ENCODE data around the gene MPHOSPH9. TPM values are rescaled to one million over a fixed set of nuclear protein-coding genes. Genes with fewer than 3 reads are reported as not detected.

Gene MPHOSPH9
- polyA plus RNA-seq, 3 donors: 6.3 to 14.1 (median 9.2) TPM

- peak overlapping the region in 1 of 7 donors; percentile 68 for H3K27ac Mint-ChIP-seq
- 100% methylated on average over 8 of the region's 15 CpGs for WGBS (ENCODE audit: insufficient coverage)
- H3K27ac ChIP-seq (ENCODE audit: low read depth in 1 of 2, low read length in 2 of 2): no peak overlapping the region
- H3K4me3 ChIP-seq (replicated peaks in 1 of 3; ENCODE audit: low read depth in 2 of 3, low read length in 3 of 3): no peak overlapping the region
- H3K36me3 ChIP-seq (replicated peaks in 1 of 2; ENCODE audit: control insufficient read depth in 1 of 2, insufficient read depth in 2 of 2, low read length in 2 of 2): no peaks in the 10 kb centered on the region
- H3K27me3 Mint-ChIP-seq (ENCODE audit: low read depth in 3 of 3): peaks cover 0 to 14% (median 2%) of the 10 kb centered on the region in 3 donors
- H3K27me3 ChIP-seq (ENCODE audit: control insufficient read depth in 2 of 2, insufficient read depth in 2 of 2, low read length in 2 of 2): peaks cover 0 to 2% of the 10 kb centered on the region in 2 donors
- H3K9ac ChIP-seq (ENCODE audit: insufficient read depth, low read length, poor library complexity, severe bottlenecking): no peak overlapping the region
- no peak overlapping the region for H3K4me3 Mint-ChIP-seq
- no peaks in the 10 kb centered on the region for H3K9me3 Mint-ChIP-seq
- H3K4me1 Mint-ChIP-seq: peaks cover 31% of the 10 kb centered on the region
- H3K36me3 Mint-ChIP-seq: no peaks in the 10 kb centered on the region
- no peak for DNase-seq
- no peaks in the 10 kb centered on the region for H3K9me3 ChIP-seq (replicated peaks in 1 of 2; ENCODE audit: control insufficient read depth in 1 of 2, insufficient read depth in 1 of 2, low read length in 2 of 2)
- peaks cover 40 to 42% of the 10 kb centered on the region in 2 donors for H3K4me1 ChIP-seq (ENCODE audit: control insufficient read depth in 1 of 2, insufficient read depth in 2 of 2, low read length in 2 of 2)
- no peak overlapping the region for H2AFZ ChIP-seq (ENCODE audit: insufficient read depth, low read depth, low read length, poor library complexity, severe bottlenecking)
- H4K20me1 ChIP-seq (ENCODE audit: insufficient read depth, low read length): no peaks in the 10 kb centered on the region
- intact Hi-C loops (cut with micrococcal nuclease): no loop called here
- no peak overlapping the region for H3K4me2 ChIP-seq (replicated peaks; ENCODE audit: extremely low read depth, low read length, poor library complexity, severe bottlenecking)
- peaks cover 22% of the 10 kb centered on the region for H3K79me2 ChIP-seq (ENCODE audit: insufficient read depth, low read length)
- TF ChIP-seq, protein P1, sequence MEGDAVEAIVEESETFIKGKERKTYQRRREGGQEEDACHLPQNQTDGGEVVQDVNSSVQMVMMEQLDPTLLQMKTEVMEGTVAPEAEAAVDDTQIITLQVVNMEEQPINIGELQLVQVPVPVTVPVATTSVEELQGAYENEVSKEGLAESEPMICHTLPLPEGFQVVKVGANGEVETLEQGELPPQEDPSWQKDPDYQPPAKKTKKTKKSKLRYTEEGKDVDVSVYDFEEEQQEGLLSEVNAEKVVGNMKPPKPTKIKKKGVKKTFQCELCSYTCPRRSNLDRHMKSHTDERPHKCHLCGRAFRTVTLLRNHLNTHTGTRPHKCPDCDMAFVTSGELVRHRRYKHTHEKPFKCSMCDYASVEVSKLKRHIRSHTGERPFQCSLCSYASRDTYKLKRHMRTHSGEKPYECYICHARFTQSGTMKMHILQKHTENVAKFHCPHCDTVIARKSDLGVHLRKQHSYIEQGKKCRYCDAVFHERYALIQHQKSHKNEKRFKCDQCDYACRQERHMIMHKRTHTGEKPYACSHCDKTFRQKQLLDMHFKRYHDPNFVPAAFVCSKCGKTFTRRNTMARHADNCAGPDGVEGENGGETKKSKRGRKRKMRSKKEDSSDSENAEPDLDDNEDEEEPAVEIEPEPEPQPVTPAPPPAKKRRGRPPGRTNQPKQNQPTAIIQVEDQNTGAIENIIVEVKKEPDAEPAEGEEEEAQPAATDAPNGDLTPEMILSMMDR (IDR thresholded peaks at IDR 0.05): no peak
Observed at GRCh38 chr12:123273166-123273565, 40.2 kb upstream of the MPHOSPH9 start.

DNA sequence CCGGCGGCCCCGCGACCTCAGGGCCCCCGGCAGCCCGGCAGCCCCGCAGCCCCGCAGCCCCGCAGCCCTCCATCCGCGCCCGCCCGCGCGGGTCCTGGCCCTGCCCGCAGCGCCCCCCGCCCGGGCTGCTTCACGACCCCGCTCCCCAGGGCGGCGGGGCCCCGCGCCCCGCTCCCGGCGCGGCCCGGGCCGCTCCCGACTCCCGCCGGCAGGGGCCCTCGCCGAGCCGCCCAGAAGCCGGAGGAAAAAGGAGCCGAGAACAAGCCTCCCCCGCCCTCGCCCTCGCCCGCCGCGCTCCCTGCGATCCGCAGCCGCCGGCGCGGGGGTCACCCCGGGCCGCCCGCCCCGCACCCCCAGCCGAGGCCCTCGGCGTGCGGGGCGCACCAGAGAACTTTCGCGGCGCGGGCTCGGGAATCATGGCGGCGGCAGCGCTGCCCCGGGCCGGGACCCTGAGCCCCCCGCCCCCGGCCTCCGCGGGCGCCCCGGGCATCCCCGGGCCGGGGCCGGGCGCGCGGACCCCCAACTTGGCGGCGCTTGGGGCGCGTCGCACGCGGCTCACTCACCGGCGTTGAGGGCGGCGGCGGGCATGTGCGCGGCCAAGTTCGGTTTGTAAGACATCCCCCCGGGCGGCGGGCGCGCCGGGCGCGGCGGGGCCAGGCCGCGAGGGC is 38.2 kb upstream of the MPHOSPH9 start:
- peaks cover 7 to 8% of the 10 kb centered on the region in 2 donors for H3K36me3 Mint-ChIP-seq
- H3K27ac Mint-ChIP-seq: no peak overlapping the region
- Histone ChIP-seq H3K27me3 (ENCODE audit: control insufficient read depth in 2 of 2, insufficient read depth in 2 of 2, low read length in 2 of 2) (peaks cover 0 to 2% of the 10 kb centered on the region in 2 donors), H2AFZ (ENCODE audit: insufficient read depth, low read depth, low read length, poor library complexity, severe bottlenecking) (peak overlapping the region; percentile 89), H3K9me3 (replicated peaks in 1 of 2; ENCODE audit: control insufficient read depth in 1 of 2, insufficient read depth in 1 of 2, low read length in 2 of 2) (no peaks in the 10 kb centered on the region), H3K4me2 (replicated peaks; ENCODE audit: extremely low read depth, low read length, poor library complexity, severe bottlenecking) (peak overlapping the region; percentile 98), H3K4me1 (ENCODE audit: control insufficient read depth in 1 of 2, insufficient read depth in 2 of 2, low read length in 2 of 2) (peaks cover 37 to 44% of the 10 kb centered on the region in 2 donors), H3K36me3 (replicated peaks in 1 of 2; ENCODE audit: control insufficient read depth in 1 of 2, insufficient read depth in 2 of 2, low read length in 2 of 2) (peaks cover 3 to 5% of the 10 kb centered on the region in 2 donors), H3K4me3 (replicated peaks in 1 of 3; ENCODE audit: low read depth in 2 of 3, low read length in 3 of 3) (peak overlapping the region in 2 of 3 experiments; percentile 29 to 84), H4K20me1 (ENCODE audit: insufficient read depth, low read length) (no peaks in the 10 kb centered on the region), H3K9ac (ENCODE audit: insufficient read depth, low read length, poor library complexity, severe bottlenecking) (peak overlapping the region; percentile 63), H3K27ac (ENCODE audit: low read depth in 1 of 2, low read length in 2 of 2) (no peak overlapping the region), H3K79me2 (ENCODE audit: insufficient read depth, low read length) (peaks cover 22% of the 10 kb centered on the region)
- WGBS (ENCODE audit: insufficient coverage): under 1% methylated on average over 96 of the region's 108 CpGs
- H3K9me3 Mint-ChIP-seq: no peaks in the 10 kb centered on the region
- TF ChIP-seq, protein P1 (IDR thresholded peaks at IDR 0.05): peak; percentile 43
- intact Hi-C loops (cut with micrococcal nuclease): no loop called here
- H3K4me3 Mint-ChIP-seq: no peak overlapping the region
- DNase-seq: peak; percentile 40 to 60 (median 55)
- H3K4me1 Mint-ChIP-seq: peaks cover 40% of the 10 kb centered on the region
- H3K27me3 Mint-ChIP-seq (ENCODE audit: low read depth in 3 of 3): peaks cover 0 to 13% (median 0%) of the 10 kb centered on the region in 3 donors

Measured in CD14-positive monocyte (primary cell).